Neural progenitor cell (in vitro differentiated cells): ENCODE measurements around the gene QRICH1.

Experiments used
- CTCF ChIP-seq: fragments of 200-600 bp; sonication (generic); IDR thresholded peaks from 2 replicates; pipeline ENCODE4 v1.5.1; 2017; ENCODE audit warnings: antibody characterized with exemption, mild to moderate bottlenecking
- EZH2phosphoT487 ChIP-seq: fragments of 200-600 bp; sonication (generic); IDR thresholded peaks from 2 replicates; pipeline ENCODE4 v1.6.1; 2017; ENCODE audit warnings: antibody characterized with exemption

- TF ChIP-seq CTCF (no peak), EZH2phosphoT487 (no peak)
Observed at GRCh38 chr3:49108346-49108745, 14.5 kb upstream of the QRICH1 start.
